Suprapubic skin (tissue), 4 donors: ENCODE results near the gene GNB5. TPM values are rescaled to one million over a fixed set of nuclear protein-coding genes. Genes with fewer than 3 reads are reported as not detected.

ENCODE experiments used
- DNase-seq, 2 donors: peaks; one replicate each; pipeline ENCODE4 v3.0.0-alpha.2; 2019; ENCODE audit warnings: low spot score in 2 of 2
- H3K27ac ChIP-seq: fragments of 200-600 bp; sonication (generic); one replicate; pipeline ENCODE4 v1.5.1; 2019
- H3K27me3 ChIP-seq: fragments of 200-600 bp; sonication (generic); one replicate; pipeline ENCODE4 v1.5.1; 2019
- H3K36me3 ChIP-seq: fragments of 200-600 bp; sonication (generic); one replicate; pipeline ENCODE4 v1.5.1; 2019
- H3K4me1 ChIP-seq: fragments of 200-600 bp; sonication (generic); one replicate; pipeline ENCODE4 v1.5.1; 2019
- H3K4me3 ChIP-seq: fragments of 200-600 bp; sonication (generic); one replicate; pipeline ENCODE4 v1.5.1; 2019; ENCODE audit warnings: mild to moderate bottlenecking
- H3K9me3 ChIP-seq: fragments of 200-600 bp; sonication (generic); one replicate; pipeline ENCODE4 v1.5.1; 2019
- EP300 ChIP-seq: sonication (generic); formaldehyde crosslinking; IDR thresholded peaks from one replicate; pipeline ENCODE4 v1.6.1; 2017; ENCODE audit warnings: antibody characterized with exemption
- POLR2A ChIP-seq, 2 donors: fragments of 450-650 bp; IDR thresholded peaks; one replicate each; pipeline ENCODE4 v1.6.1; 2017; ENCODE audit warnings: antibody characterized with exemption in 2 of 2, mild to moderate bottlenecking in 2 of 2, moderate library complexity in 2 of 2
- POLR2AphosphoS5 ChIP-seq, 3 donors: sonication (generic); formaldehyde crosslinking; IDR thresholded peaks; one replicate each; pipeline ENCODE4 v1.6.1; 2017; ENCODE audit warnings: antibody characterized with exemption in 3 of 3
- WGBS: methylation state at CpG from one replicate; pipeline ENCODE4 v1.1.5; 2018; 5-methylcytosine and 5-hydroxymethylcytosine counted together
- total RNA-seq, 4 donors: library from RNA; depleted of rRNA; stranded (reverse); fragments of >200 nt; gene quantifications; one replicate each; pipeline ENCODE4 v1.1.0, GENCODE V29; 2016
- TF ChIP-seq, protein P1 (sequence below), 2 donors: fragments of 200-600 bp in 1 of 2; fragments of 450-650 bp in 1 of 2; sonication (generic) in 1 of 2; IDR thresholded peaks; one replicate each; pipeline ENCODE4 v1.5.1; 2016 to 2019; ENCODE audit warnings: antibody characterized with exemption in 2 of 2, mild to moderate bottlenecking in 1 of 2, moderate library complexity in 1 of 2

GNB5 gene
- total RNA-seq, 4 donors from 2014 or later = 17.1 to 30.8 (median 24.9) TPM

DNA sequence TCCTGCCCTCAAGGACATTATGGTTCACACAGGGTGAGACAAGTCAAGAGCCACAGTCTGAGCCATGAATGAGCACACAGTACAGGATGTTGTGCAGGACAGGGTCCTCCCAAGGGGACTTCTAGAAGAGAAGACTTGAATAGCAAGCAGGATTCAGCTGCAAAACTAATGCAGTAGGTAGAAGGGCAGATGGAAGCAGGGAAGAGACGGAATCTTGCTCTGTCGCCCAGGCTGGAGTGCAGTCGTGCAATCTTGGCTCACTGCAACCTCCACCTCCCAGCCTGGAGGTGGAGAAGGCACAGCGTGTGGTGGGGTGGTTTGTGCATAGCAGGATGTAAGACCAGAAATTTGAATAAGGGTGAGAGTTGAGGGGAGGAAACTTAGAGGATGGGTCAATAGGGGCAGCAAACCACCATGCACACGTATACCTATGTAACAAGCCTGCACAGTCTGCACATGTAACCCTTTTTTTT is 86.6 kb downstream of the GNB5 start:
- TF ChIP-seq EP300 (no peak), POLR2A (IDR thresholded peaks at IDR 0.05) (no peak), POLR2AphosphoS5 (IDR thresholded peaks at IDR 0.05) (no peak)
- TF ChIP-seq, protein P1, sequence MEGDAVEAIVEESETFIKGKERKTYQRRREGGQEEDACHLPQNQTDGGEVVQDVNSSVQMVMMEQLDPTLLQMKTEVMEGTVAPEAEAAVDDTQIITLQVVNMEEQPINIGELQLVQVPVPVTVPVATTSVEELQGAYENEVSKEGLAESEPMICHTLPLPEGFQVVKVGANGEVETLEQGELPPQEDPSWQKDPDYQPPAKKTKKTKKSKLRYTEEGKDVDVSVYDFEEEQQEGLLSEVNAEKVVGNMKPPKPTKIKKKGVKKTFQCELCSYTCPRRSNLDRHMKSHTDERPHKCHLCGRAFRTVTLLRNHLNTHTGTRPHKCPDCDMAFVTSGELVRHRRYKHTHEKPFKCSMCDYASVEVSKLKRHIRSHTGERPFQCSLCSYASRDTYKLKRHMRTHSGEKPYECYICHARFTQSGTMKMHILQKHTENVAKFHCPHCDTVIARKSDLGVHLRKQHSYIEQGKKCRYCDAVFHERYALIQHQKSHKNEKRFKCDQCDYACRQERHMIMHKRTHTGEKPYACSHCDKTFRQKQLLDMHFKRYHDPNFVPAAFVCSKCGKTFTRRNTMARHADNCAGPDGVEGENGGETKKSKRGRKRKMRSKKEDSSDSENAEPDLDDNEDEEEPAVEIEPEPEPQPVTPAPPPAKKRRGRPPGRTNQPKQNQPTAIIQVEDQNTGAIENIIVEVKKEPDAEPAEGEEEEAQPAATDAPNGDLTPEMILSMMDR (IDR thresholded peaks at IDR 0.05) = no peak
- no peaks in the 10 kb centered on the region for H3K27me3 ChIP-seq
- H3K4me3 ChIP-seq = no peak overlapping the region
- WGBS = 84% methylated on average over 5 of the region's 5 CpGs
- H3K9me3 ChIP-seq = no peaks in the 10 kb centered on the region
- no peak for DNase-seq
- no peaks in the 10 kb centered on the region for H3K36me3 ChIP-seq
- no peak overlapping the region for H3K27ac ChIP-seq
- peaks cover 45% of the 10 kb centered on the region for H3K4me1 ChIP-seq

DNA sequence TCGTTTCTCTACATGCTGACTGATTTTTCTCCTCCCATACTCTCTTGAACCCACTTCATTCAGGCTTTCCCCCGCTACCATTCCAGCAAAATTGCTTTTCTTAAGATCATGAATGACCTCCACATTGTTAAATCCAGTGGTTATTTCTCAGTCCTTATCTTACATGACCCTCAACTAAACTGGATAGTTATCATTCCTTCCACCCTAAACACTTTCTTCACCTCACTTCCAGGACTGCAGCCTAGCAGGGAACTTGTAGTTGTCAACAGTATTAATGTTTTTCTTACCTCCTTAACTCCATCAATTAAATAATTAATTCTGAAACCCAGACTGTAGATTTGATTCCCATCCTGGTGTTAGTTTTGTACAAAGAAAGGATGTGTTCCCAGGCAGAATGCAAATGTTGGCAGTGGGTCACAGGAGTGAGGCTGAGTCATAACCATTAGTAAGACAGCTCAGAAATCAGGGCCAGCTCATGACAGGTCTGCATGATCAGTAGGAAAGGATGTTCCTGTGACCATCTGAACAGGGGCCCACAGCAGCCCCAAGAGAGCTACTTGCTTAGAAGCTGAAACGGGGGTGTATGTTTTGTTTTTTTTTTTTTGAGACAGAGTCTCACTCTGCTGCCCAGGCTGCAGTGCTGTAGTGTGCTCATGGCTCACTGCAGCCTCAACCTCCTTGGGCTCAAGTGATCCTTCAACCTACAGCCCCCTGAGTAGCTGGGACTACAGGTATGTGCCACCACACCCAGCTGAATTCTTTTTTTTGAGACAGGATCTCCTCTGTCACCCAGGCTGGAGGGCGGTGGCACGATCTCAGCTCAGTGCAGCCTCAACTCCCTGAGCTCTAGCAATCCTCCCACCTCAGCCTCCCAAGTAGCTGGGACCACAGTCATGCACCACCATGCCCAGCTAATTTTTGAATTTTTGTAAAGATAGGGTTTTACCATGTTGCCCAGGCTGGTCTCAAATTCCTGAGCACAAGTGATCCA is 87.7 kb downstream of the GNB5 start:
- TF ChIP-seq POLR2AphosphoS5 (IDR thresholded peaks at IDR 0.05) = no peak
- TF ChIP-seq, protein P1 (IDR thresholded peaks at IDR 0.05) = no peak
- no peak for TF ChIP-seq POLR2A (IDR thresholded peaks at IDR 0.05)
- no peak for TF ChIP-seq EP300
- peak overlapping the region; percentile 65 for H3K27ac ChIP-seq
- H3K9me3 ChIP-seq = no peaks in the 10 kb centered on the region
- peaks cover 45% of the 10 kb centered on the region for H3K4me1 ChIP-seq
- H3K4me3 ChIP-seq = no peak overlapping the region
- 67% methylated on average over 5 of the region's 5 CpGs for WGBS
- H3K27me3 ChIP-seq = no peaks in the 10 kb centered on the region
- H3K36me3 ChIP-seq = no peaks in the 10 kb centered on the region
- DNase-seq = peak in 1 of 2 donors; percentile 89

DNA sequence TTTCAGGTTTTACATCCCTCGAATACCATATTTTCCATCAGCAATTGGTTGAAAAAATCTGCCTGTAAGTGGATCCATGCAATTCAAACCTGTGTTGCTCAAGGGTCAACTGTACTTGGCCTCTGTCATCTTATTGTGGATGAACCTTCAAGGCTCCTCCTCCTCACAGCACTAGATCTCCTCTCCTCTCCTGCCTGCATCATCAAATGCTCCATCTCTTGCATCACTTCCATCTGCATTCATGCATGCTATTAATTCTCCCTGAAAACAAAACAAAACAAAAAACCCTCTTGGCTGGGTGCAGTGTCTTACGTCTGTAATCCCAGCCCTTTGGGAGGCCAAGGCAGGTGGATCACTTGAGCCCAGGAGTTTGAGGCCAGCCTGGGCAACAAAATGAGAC is 88.7 kb downstream of the GNB5 start:
- peak overlapping the region; percentile 65 for H3K27ac ChIP-seq
- H3K27me3 ChIP-seq = no peaks in the 10 kb centered on the region
- H3K36me3 ChIP-seq = no peaks in the 10 kb centered on the region
- H3K9me3 ChIP-seq = no peaks in the 10 kb centered on the region
- no peak overlapping the region for H3K4me3 ChIP-seq
- TF ChIP-seq, protein P1 (IDR thresholded peaks at IDR 0.05) = no peak
- peak in 1 of 3 donors; percentile 50 for TF ChIP-seq POLR2AphosphoS5 (IDR thresholded peaks at IDR 0.05)
- H3K4me1 ChIP-seq = peaks cover 45% of the 10 kb centered on the region
- DNase-seq = no peak
- 73% methylated on average over 2 of the region's 2 CpGs for WGBS

DNA sequence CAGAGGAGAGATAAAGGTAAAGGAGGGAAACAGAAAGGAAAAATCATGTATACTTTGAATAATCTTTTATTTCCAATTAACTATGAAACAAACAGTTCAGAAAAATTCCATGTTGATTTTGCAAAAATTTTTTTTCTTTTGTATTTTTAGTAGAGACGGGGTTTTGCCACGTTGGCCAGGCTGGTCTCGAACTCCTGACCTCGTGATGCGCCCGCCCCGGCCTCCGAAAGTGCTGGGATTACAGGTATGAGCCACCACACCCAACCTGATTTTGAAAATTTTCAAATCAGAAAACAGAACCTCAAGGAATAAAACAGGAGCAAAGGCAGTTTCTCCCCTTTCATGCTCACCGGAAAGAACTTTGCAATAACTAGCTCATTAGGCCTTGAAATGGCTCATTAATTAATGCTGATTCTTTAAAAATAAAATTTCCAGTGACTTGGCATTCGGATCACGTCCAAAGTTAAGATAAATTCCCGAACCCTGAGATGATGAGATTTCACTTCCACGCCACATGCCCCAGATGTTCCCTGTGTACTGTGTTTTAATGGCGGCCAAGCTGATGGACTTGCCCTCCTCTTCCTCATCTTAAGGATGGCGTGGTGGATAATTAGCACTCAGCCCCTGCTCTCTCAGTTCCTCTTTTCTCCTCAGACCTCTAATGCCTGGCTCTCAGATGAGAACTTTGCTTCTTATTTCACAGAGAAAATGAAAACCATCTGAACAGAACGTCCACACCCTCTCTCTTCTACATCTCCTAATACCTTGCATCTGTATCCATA is 89.5 kb downstream of the GNB5 start:
- TF ChIP-seq POLR2AphosphoS5 (IDR thresholded peaks at IDR 0.05) = no peak
- TF ChIP-seq, protein P1 (IDR thresholded peaks at IDR 0.05) = no peak
- TF ChIP-seq EP300 = no peak
- TF ChIP-seq POLR2A (IDR thresholded peaks at IDR 0.05) = no peak
- H3K9me3 ChIP-seq = no peaks in the 10 kb centered on the region
- no peak overlapping the region for H3K4me3 ChIP-seq
- no peaks in the 10 kb centered on the region for H3K27me3 ChIP-seq
- no peak for DNase-seq
- peaks cover 42% of the 10 kb centered on the region for H3K4me1 ChIP-seq
- 89% methylated on average over 16 of the region's 16 CpGs for WGBS
- no peaks in the 10 kb centered on the region for H3K36me3 ChIP-seq
- H3K27ac ChIP-seq = peak overlapping the region; percentile 26
